Loucy (cell line): ENCODE data around the gene TIMM44.

Experiments used
- CTCF ChIP-seq: fragments of 200-600 bp; sonication (generic); conservative IDR thresholded peaks from 2 replicates; pipeline ENCODE4 v1.5.1; 2014; ENCODE audit warnings: mild to moderate bottlenecking, antibody characterized with exemption, low read length
- EZH2phosphoT487 ChIP-seq: fragments of 200-600 bp; IDR thresholded peaks from 2 replicates; pipeline ENCODE4 v1.6.1; 2018; ENCODE audit warnings: antibody characterized with exemption, mild to moderate bottlenecking, moderate library complexity, borderline replicate concordance

GRCh38 chr19:7928334-7928706 lies 15.1 kb downstream of the TIMM44 start:
- no peak for TF ChIP-seq CTCF
- no peak for TF ChIP-seq EZH2phosphoT487
